ENCODE data around the gene SPATA20.

Gene SPATA20

DNA sequence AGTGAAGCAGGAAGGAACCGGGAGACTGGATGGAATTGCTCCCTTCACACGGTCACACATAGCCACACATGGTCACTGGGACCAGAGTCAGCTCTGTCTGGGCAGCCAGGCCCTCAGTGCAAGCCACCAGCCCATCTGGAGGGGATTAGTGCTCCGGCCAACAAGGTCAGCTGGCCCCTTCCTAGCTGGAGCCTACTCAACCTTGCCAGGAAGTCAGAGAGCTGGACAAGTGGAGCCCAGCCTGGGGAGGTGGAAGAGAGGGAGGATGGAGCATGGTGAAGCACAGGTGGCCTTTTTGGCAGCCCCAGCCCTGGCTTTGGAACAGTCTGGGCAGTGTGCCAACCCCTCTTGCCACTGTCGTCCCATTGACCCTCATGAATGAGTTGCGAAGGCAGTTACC, 9.8 kb downstream of the SPATA20 start:
- H3K79me1 ChIP-seq (ENCODE audit: low read length): no peaks in the 10 kb centered on the region
- no peak overlapping the region for H3K4me3 ChIP-seq (ENCODE audit: low read depth, low read length)
- no peak overlapping the region for H2BK12ac ChIP-seq (ENCODE audit: low read length)
- H3K9me3 ChIP-seq (ENCODE audit: insufficient read depth, low read depth, low read length): peaks cover 10% of the 10 kb centered on the region
- H3K14ac ChIP-seq (ENCODE audit: low read length): no peak overlapping the region
- no peak overlapping the region for H4K91ac ChIP-seq (ENCODE audit: low read depth, low read length)
- H3K4me1 ChIP-seq (ENCODE audit: control insufficient read depth in 1 of 2, insufficient read depth in 2 of 2, low read length in 2 of 2): peaks cover 6 to 13% of the 10 kb centered on the region in 2 experiments
- no peaks in the 10 kb centered on the region for H3K36me3 ChIP-seq (ENCODE audit: control insufficient read depth in 1 of 2, insufficient read depth in 2 of 2, low read length in 2 of 2)
- no peak overlapping the region for H2AFZ ChIP-seq (ENCODE audit: insufficient read depth, low read length, poor library complexity)
- H3K18ac ChIP-seq (ENCODE audit: low read length): no peak overlapping the region
- no peak overlapping the region for H3K4me2 ChIP-seq (ENCODE audit: low read length)
- H4K12ac ChIP-seq (ENCODE audit: low read depth, low read length): no peak overlapping the region
- H3K9ac ChIP-seq (ENCODE audit: low read length): no peak overlapping the region
- no peak overlapping the region for H2BK5ac ChIP-seq (ENCODE audit: low read depth, low read length, poor library complexity)
- H2BK120ac ChIP-seq (ENCODE audit: insufficient read depth, low read length, poor library complexity): no peak overlapping the region
- H4K8ac ChIP-seq (ENCODE audit: low read depth, low read length): no peak overlapping the region
- DNase-seq: no peak
- H3K79me2 ChIP-seq (ENCODE audit: control insufficient read depth, insufficient read depth, low read length, poor library complexity): no peaks in the 10 kb centered on the region
- no peak overlapping the region for H2AK5ac ChIP-seq (ENCODE audit: low read length)
- peaks cover 49% of the 10 kb centered on the region for H3K27me3 ChIP-seq (ENCODE audit: insufficient read depth, low read length)
- no peak overlapping the region for H3K23ac ChIP-seq (ENCODE audit: low read length)
- no peak overlapping the region for H3K4ac ChIP-seq (ENCODE audit: low read depth, low read length)
- WGBS (ENCODE audit: extremely low coverage, insufficient coverage, insufficient read length): no CpG with 5 or more reads among the region's 5 CpGs
- no peak overlapping the region for H3K27ac ChIP-seq (ENCODE audit: low read depth, low read length)

DNA sequence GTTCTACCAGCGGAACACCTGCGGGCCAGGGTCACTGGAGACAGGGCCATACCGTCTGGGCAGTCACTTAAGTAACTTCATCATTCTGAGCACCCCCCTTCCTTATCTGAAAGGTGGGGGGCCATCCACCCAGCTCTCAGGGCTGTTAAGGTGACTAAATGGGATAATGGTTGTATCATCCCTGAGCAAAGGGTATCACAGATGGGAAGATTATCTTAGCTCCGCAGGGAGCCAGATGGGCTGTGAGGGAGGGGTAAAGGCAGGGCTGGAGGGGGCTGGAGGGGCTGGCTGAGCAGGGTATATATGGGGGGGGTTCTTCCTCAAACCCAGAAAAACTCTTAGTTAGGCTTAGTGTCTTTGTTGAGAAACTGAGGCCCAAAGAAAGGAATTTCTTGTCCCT, 10.7 kb downstream of the SPATA20 start:
- Histone ChIP-seq H3K4me1 (ENCODE audit: control insufficient read depth in 1 of 2, insufficient read depth in 2 of 2, low read length in 2 of 2) (peaks cover 6 to 13% of the 10 kb centered on the region in 2 experiments), H4K8ac (ENCODE audit: low read depth, low read length) (no peak overlapping the region), H3K9me3 (ENCODE audit: insufficient read depth, low read depth, low read length) (peaks cover 11% of the 10 kb centered on the region), H4K12ac (ENCODE audit: low read depth, low read length) (no peak overlapping the region), H3K23ac (ENCODE audit: low read length) (no peak overlapping the region), H3K27me3 (ENCODE audit: insufficient read depth, low read length) (peaks cover 56% of the 10 kb centered on the region), H3K4me3 (ENCODE audit: low read depth, low read length) (no peak overlapping the region), H3K79me2 (ENCODE audit: control insufficient read depth, insufficient read depth, low read length, poor library complexity) (no peaks in the 10 kb centered on the region), H3K9ac (ENCODE audit: low read length) (no peak overlapping the region), H3K14ac (ENCODE audit: low read length) (no peak overlapping the region), H2BK5ac (ENCODE audit: low read depth, low read length, poor library complexity) (no peak overlapping the region), H3K18ac (ENCODE audit: low read length) (no peak overlapping the region), H3K79me1 (ENCODE audit: low read length) (no peaks in the 10 kb centered on the region), H4K91ac (ENCODE audit: low read depth, low read length) (no peak overlapping the region), H3K4ac (ENCODE audit: low read depth, low read length) (no peak overlapping the region), H2AFZ (ENCODE audit: insufficient read depth, low read length, poor library complexity) (no peak overlapping the region), H3K4me2 (ENCODE audit: low read length) (no peak overlapping the region), H3K27ac (ENCODE audit: low read depth, low read length) (no peak overlapping the region), H2BK120ac (ENCODE audit: insufficient read depth, low read length, poor library complexity) (no peak overlapping the region), H2BK12ac (ENCODE audit: low read length) (no peak overlapping the region), H3K36me3 (ENCODE audit: control insufficient read depth in 1 of 2, insufficient read depth in 2 of 2, low read length in 2 of 2) (no peaks in the 10 kb centered on the region), H2AK5ac (ENCODE audit: low read length) (no peak overlapping the region)
- DNase-seq: no peak
- WGBS (ENCODE audit: extremely low coverage, insufficient coverage, insufficient read length): no CpG with 5 or more reads among the region's 4 CpGs

DNA sequence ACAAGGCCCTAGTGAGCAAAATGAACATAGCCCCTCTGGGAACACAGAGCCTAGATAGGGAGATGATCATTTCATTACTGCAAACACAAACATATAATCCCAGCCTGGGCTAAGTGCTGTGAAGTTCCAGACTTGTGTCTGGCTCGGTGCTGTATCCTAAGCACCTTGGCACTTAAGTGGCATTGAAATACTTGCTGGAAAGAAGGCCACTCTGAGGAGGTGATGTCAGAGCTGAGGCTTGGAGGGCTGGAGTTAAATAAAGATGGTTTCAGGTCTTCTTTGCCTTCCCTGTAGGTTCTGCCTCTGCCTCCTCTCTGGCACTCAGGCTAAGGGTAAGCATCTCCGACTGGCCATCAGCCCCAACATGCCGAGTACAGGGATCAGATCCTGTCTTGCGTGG, 11.1 kb downstream of the SPATA20 start:
- no peak for DNase-seq
- Histone ChIP-seq H3K4me2 (ENCODE audit: low read length) (no peak overlapping the region), H4K12ac (ENCODE audit: low read depth, low read length) (no peak overlapping the region), H3K9me3 (ENCODE audit: insufficient read depth, low read depth, low read length) (peaks cover 11% of the 10 kb centered on the region), H2AFZ (ENCODE audit: insufficient read depth, low read length, poor library complexity) (no peak overlapping the region), H4K8ac (ENCODE audit: low read depth, low read length) (no peak overlapping the region), H3K14ac (ENCODE audit: low read length) (no peak overlapping the region), H3K79me1 (ENCODE audit: low read length) (no peaks in the 10 kb centered on the region), H3K4ac (ENCODE audit: low read depth, low read length) (no peak overlapping the region), H3K27ac (ENCODE audit: low read depth, low read length) (no peak overlapping the region), H3K36me3 (ENCODE audit: control insufficient read depth in 1 of 2, insufficient read depth in 2 of 2, low read length in 2 of 2) (no peaks in the 10 kb centered on the region), H2AK5ac (ENCODE audit: low read length) (no peak overlapping the region), H3K79me2 (ENCODE audit: control insufficient read depth, insufficient read depth, low read length, poor library complexity) (no peaks in the 10 kb centered on the region), H3K4me3 (ENCODE audit: low read depth, low read length) (no peak overlapping the region), H3K23ac (ENCODE audit: low read length) (no peak overlapping the region), H3K27me3 (ENCODE audit: insufficient read depth, low read length) (peaks cover 61% of the 10 kb centered on the region), H3K18ac (ENCODE audit: low read length) (no peak overlapping the region), H2BK12ac (ENCODE audit: low read length) (no peak overlapping the region), H2BK5ac (ENCODE audit: low read depth, low read length, poor library complexity) (no peak overlapping the region), H4K91ac (ENCODE audit: low read depth, low read length) (no peak overlapping the region), H2BK120ac (ENCODE audit: insufficient read depth, low read length, poor library complexity) (no peak overlapping the region), H3K4me1 (ENCODE audit: control insufficient read depth in 1 of 2, insufficient read depth in 2 of 2, low read length in 2 of 2) (peaks cover 6 to 13% of the 10 kb centered on the region in 2 experiments), H3K9ac (ENCODE audit: low read length) (no peak overlapping the region)
- no CpG with 5 or more reads among the region's 4 CpGs for WGBS (ENCODE audit: extremely low coverage, insufficient coverage, insufficient read length)

DNA sequence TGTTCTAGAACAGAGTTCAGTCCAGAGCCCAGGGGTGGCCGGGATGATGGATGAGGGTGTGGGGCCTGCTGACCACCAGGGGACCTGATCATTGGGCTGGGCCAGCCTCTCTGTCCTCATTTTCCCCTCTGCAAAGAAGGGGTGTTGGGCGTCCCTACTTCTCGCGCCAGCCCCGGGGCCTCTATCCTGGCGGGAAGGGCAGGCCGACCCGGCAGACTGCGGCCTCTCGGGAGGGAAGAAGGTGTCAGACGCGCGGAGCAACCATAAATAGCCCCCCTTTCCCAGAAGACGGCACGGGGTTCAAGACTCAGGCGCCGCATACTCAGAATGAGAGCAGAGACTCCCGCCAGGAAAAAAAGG, 11.6 kb downstream of the SPATA20 start:
- no peak overlapping the region for H3K4ac ChIP-seq (ENCODE audit: low read depth, low read length)
- no peaks in the 10 kb centered on the region for H3K36me3 ChIP-seq (ENCODE audit: control insufficient read depth in 1 of 2, insufficient read depth in 2 of 2, low read length in 2 of 2)
- DNase-seq: no peak
- H2BK5ac ChIP-seq (ENCODE audit: low read depth, low read length, poor library complexity): no peak overlapping the region
- no peak overlapping the region for H3K14ac ChIP-seq (ENCODE audit: low read length)
- no peak overlapping the region for H4K8ac ChIP-seq (ENCODE audit: low read depth, low read length)
- no peak overlapping the region for H4K91ac ChIP-seq (ENCODE audit: low read depth, low read length)
- H3K4me2 ChIP-seq (ENCODE audit: low read length): no peak overlapping the region
- H2AFZ ChIP-seq (ENCODE audit: insufficient read depth, low read length, poor library complexity): no peak overlapping the region
- H2AK5ac ChIP-seq (ENCODE audit: low read length): no peak overlapping the region
- H2BK12ac ChIP-seq (ENCODE audit: low read length): no peak overlapping the region
- no peak overlapping the region for H3K23ac ChIP-seq (ENCODE audit: low read length)
- peaks cover 66% of the 10 kb centered on the region for H3K27me3 ChIP-seq (ENCODE audit: insufficient read depth, low read length)
- no peaks in the 10 kb centered on the region for H3K79me2 ChIP-seq (ENCODE audit: control insufficient read depth, insufficient read depth, low read length, poor library complexity)
- WGBS (ENCODE audit: extremely low coverage, insufficient coverage, insufficient read length): no CpG with 5 or more reads among the region's 18 CpGs
- H4K12ac ChIP-seq (ENCODE audit: low read depth, low read length): no peak overlapping the region
- peaks cover 11% of the 10 kb centered on the region for H3K9me3 ChIP-seq (ENCODE audit: insufficient read depth, low read depth, low read length)
- no peak overlapping the region for H3K18ac ChIP-seq (ENCODE audit: low read length)
- H3K9ac ChIP-seq (ENCODE audit: low read length): no peak overlapping the region
- H3K79me1 ChIP-seq (ENCODE audit: low read length): no peaks in the 10 kb centered on the region
- H3K4me3 ChIP-seq (ENCODE audit: low read depth, low read length): no peak overlapping the region
- H3K4me1 ChIP-seq (ENCODE audit: control insufficient read depth in 1 of 2, insufficient read depth in 2 of 2, low read length in 2 of 2): peaks cover 6 to 13% of the 10 kb centered on the region in 2 experiments
- no peak overlapping the region for H2BK120ac ChIP-seq (ENCODE audit: insufficient read depth, low read length, poor library complexity)
- no peak overlapping the region for H3K27ac ChIP-seq (ENCODE audit: low read depth, low read length)

All from trophoblast cell (in vitro differentiated cells and primary cell).